Peyer's patch (tissue), 4 donors: ENCODE results near the gene SPATA31D3. TPM values are rescaled to one million over a fixed set of nuclear protein-coding genes. Genes with fewer than 3 reads are reported as not detected.
"Not testable (repeated sequence)": the region's sequence is repeated elsewhere in the genome, so short reads cannot be mapped to it uniquely, and the experiment has no call there.

Experiments used
- DNase-seq, 3 donors: peaks; one replicate each; pipeline ENCODE4 v3.0.0-alpha.2; 2017 to 2019
- H3K27ac ChIP-seq, 4 donors: fragments of 200-600 bp; sonication (generic); one replicate each; pipeline ENCODE4 v1.5.1; 2016 to 2019
- H3K27me3 ChIP-seq, 2 donors: fragments of 200-600 bp; sonication (generic); one replicate each; pipeline ENCODE4 v1.5.1; 2019
- H3K36me3 ChIP-seq, 3 donors: fragments of 200-600 bp; sonication (generic); one replicate each; pipeline ENCODE4 v1.5.1; 2016 to 2019
- H3K4me1 ChIP-seq, 4 donors: fragments of 200-600 bp; sonication (generic); one replicate each; pipeline ENCODE4 v1.5.1; 2016 to 2019
- H3K4me3 ChIP-seq, 4 donors: fragments of 200-600 bp; sonication (generic); 1 replicate in 3 of 4; 2 replicates in 1 of 4; pipeline ENCODE4 v1.5.1; 2016 to 2019; ENCODE audit warnings: mild to moderate bottlenecking in 1 of 4
- H3K9me3 ChIP-seq, 4 donors: fragments of 200-600 bp; sonication (generic); one replicate each; pipeline ENCODE4 v1.5.1; 2016 to 2019; ENCODE audit warnings: mild to moderate bottlenecking in 1 of 4
- CTCF ChIP-seq, 6 experiments: fragments of 450-650 bp in 4 of 6; fragments of 200-600 bp in 2 of 6; sonication (generic) in 1 of 6; IDR thresholded peaks; one replicate each; pipeline ENCODE4 v1.5.1; 2017 to 2019; ENCODE audit warnings: antibody characterized with exemption in 6 of 6, mild to moderate bottlenecking in 3 of 6, moderate library complexity in 1 of 6
- POLR2A ChIP-seq, 2 donors: fragments of 450-650 bp; IDR thresholded peaks; one replicate each; pipeline ENCODE4 v1.5.1; 2017; ENCODE audit warnings: antibody characterized with exemption in 2 of 2, mild to moderate bottlenecking in 2 of 2, moderate library complexity in 2 of 2
- total RNA-seq, 4 donors: library from RNA; depleted of rRNA; stranded (reverse); fragments of >200 nt; gene quantifications; one replicate each; pipeline ENCODE4 v1.1.0, GENCODE V29; 2016

SPATA31D3 gene
- total RNA-seq, 4 donors from 2014 or later, result not detected

GRCh38 chr9:81984928-81985327 is 41.6 kb downstream of the SPATA31D3 start:
- no peak for DNase-seq
- TF ChIP-seq CTCF (IDR thresholded peaks at IDR 0.05) (no peak), POLR2A (IDR thresholded peaks at IDR 0.05) (no peak)
- no peaks in the 10 kb centered on the region for H3K9me3 ChIP-seq
- no peak overlapping the region for H3K27ac ChIP-seq
- no peak overlapping the region for H3K4me3 ChIP-seq
- H3K27me3 ChIP-seq, result no peaks in the 10 kb centered on the region
- H3K36me3 ChIP-seq, result no peaks in the 10 kb centered on the region
- H3K4me1 ChIP-seq, result no peaks in the 10 kb centered on the region

- Histone ChIP-seq H3K27me3 (no peaks in the 10 kb centered on the region), H3K9me3 (no peaks in the 10 kb centered on the region), H3K36me3 (no peaks in the 10 kb centered on the region), H3K4me1 (no peaks in the 10 kb centered on the region), H3K4me3 (no peak overlapping the region), H3K27ac (no peak overlapping the region)
- no peak for DNase-seq
- no peak for TF ChIP-seq CTCF (IDR thresholded peaks at IDR 0.05)
- TF ChIP-seq POLR2A (IDR thresholded peaks at IDR 0.05), result no peak
Observed at GRCh38 chr9:81986051-81986450, 42.8 kb downstream of the SPATA31D3 start.

- not testable (repeated sequence) for H3K4me1 ChIP-seq, H3K36me3 ChIP-seq, H3K9me3 ChIP-seq, H3K27me3 ChIP-seq, H3K4me3 ChIP-seq, H3K27ac ChIP-seq, DNase-seq
Observed at GRCh38 chr9:81988472-81988871, 45.2 kb downstream of the SPATA31D3 start, which contains the start of gene SPATA31D1. Gene SPATA31D1, plus strand, starts transcription at chr9:81988772. Its CDS starts 47 bp downstream, at chr9:81988819.

GRCh38 chr9:81989700-81990099 is 46.4 kb downstream of the SPATA31D3 start:
- no peaks in the 10 kb centered on the region for H3K4me1 ChIP-seq
- DNase-seq, result no peak
- no peak overlapping the region for H3K4me3 ChIP-seq
- H3K27ac ChIP-seq, result no peak overlapping the region
- H3K27me3 ChIP-seq, result no peaks in the 10 kb centered on the region
- H3K36me3 ChIP-seq, result no peaks in the 10 kb centered on the region
- no peaks in the 10 kb centered on the region for H3K9me3 ChIP-seq
- TF ChIP-seq CTCF (IDR thresholded peaks at IDR 0.05) (no peak), POLR2A (IDR thresholded peaks at IDR 0.05) (no peak)

GRCh38 chr9:81993656-81994055 is 50.4 kb downstream of the SPATA31D3 start:
- TF ChIP-seq POLR2A (IDR thresholded peaks at IDR 0.05) (no peak), CTCF (IDR thresholded peaks at IDR 0.05) (no peak)
- Histone ChIP-seq H3K36me3 (no peaks in the 10 kb centered on the region), H3K27me3 (no peaks in the 10 kb centered on the region), H3K9me3 (no peaks in the 10 kb centered on the region), H3K4me3 (no peak overlapping the region), H3K27ac (no peak overlapping the region), H3K4me1 (no peaks in the 10 kb centered on the region)
- no peak for DNase-seq

Other genes with a start within 250 kb of the SPATA31D3 start
- not detected for gene SPATA31D4, start 15.1 kb upstream of the SPATA31D3 start, total RNA-seq
- gene SPATA31D1, start 45.3 kb downstream of the SPATA31D3 start, total RNA-seq, result not detected